22Rv1 (cell line): ENCODE data around the gene MKLN1.

Experiments
- CTCF ChIP-seq: fragments of 450-650 bp; IDR thresholded peaks from 2 replicates; pipeline ENCODE4 v1.5.1; 2017; ENCODE audit warnings: mild to moderate bottlenecking
- ZFX ChIP-seq: fragments of 450-650 bp; IDR thresholded peaks from 2 replicates; pipeline ENCODE4 v1.6.1; 2017; ENCODE audit warnings: antibody characterized with exemption, borderline replicate concordance

GRCh38 chr7:131493581-131493980 is 165.9 kb downstream of the MKLN1 start:
- TF ChIP-seq ZFX (no peak), CTCF (no peak)
